ENCODE data around the gene CTNNBIP1. TPM values are rescaled to one million over a fixed set of nuclear protein-coding genes. Genes with fewer than 3 reads are reported as not detected.

The CTNNBIP1 gene
- total RNA-seq, 1 experiment from 2014 or later: 44.4 TPM

GRCh38 chr1:9878404-9878803 is 31.7 kb downstream of the CTNNBIP1 start:
- Mint-ChIP-seq H3K36me3 (ENCODE audit: insufficient read depth in 1 of 3, low read depth in 3 of 3) (peaks cover 3 to 7% (median 7%) of the 10 kb centered on the region in 3 experiments; a peak in 3 of 7 replicates), H3K4me3 (no peak overlapping the region), H3K27ac (peak overlapping the region in 1 of 3 experiments; percentile 4; a peak in 3 of 7 replicates), H3K27me3 (ENCODE audit: low read depth) (no peaks in the 10 kb centered on the region), H3K4me1 (peaks cover 9% of the 10 kb centered on the region in 2 experiments), H3K9me3 (no peaks in the 10 kb centered on the region)
- Histone ChIP-seq H3K56ac (ENCODE audit: insufficient read length, low read depth, low read length) (no peak overlapping the region), H2BK20ac (ENCODE audit: low read depth, low read length, poor library complexity, severe bottlenecking) (no peak overlapping the region), H3K9me3 (ENCODE audit: control insufficient read depth, low read depth, low read length) (no peaks in the 10 kb centered on the region), H2BK5ac (ENCODE audit: insufficient read length, low read length) (no peak overlapping the region), H3K23ac (ENCODE audit: insufficient read length, low read depth, low read length) (no peak overlapping the region), H3K23me2 (ENCODE audit: insufficient read length, low read depth, low read length, poor library complexity, severe bottlenecking) (no peaks in the 10 kb centered on the region), H3K27ac (ENCODE audit: insufficient read length, low read depth, low read length) (no peak overlapping the region), H3K79me1 (ENCODE audit: insufficient read depth, low read depth, low read length, poor library complexity, severe bottlenecking) (no peaks in the 10 kb centered on the region), H2BK12ac (ENCODE audit: insufficient read length, low read depth, low read length) (no peak overlapping the region), H3K4me2 (ENCODE audit: insufficient read depth, insufficient read length, low read length) (no peak overlapping the region), H2BK120ac (ENCODE audit: low read depth, low read length, poor library complexity, severe bottlenecking) (no peak overlapping the region), H3K27me3 (ENCODE audit: insufficient read depth, low read length) (no peaks in the 10 kb centered on the region), H2AK5ac (ENCODE audit: insufficient read length, low read length) (no peak overlapping the region), H3K18ac (ENCODE audit: insufficient read length, low read depth, low read length) (no peak overlapping the region), H4K91ac (ENCODE audit: insufficient read length, low read depth, low read length) (no peak overlapping the region), H4K5ac (ENCODE audit: insufficient read length, low read depth, low read length) (no peak overlapping the region), H3K9ac (ENCODE audit: extremely low read depth, insufficient read length, low read length) (no peak overlapping the region), H3K14ac (ENCODE audit: insufficient read depth, low read length) (no peak overlapping the region), H4K20me1 (ENCODE audit: control insufficient read depth, insufficient read depth, insufficient read length) (peaks cover 3% of the 10 kb centered on the region), H2BK15ac (ENCODE audit: low read depth, low read length) (no peak overlapping the region), H3K4me1 (ENCODE audit: insufficient read depth, low read length) (peaks cover 4% of the 10 kb centered on the region; the same call in 1 of the 2 replicates), H2AFZ (ENCODE audit: low read length) (no peak overlapping the region), H3K4ac (ENCODE audit: low read depth, low read length) (no peak overlapping the region), H3K79me2 (ENCODE audit: insufficient read depth, low read length) (no peaks in the 10 kb centered on the region), H4K8ac (replicated peaks; ENCODE audit: insufficient read length, low read depth, low read length) (no peak overlapping the region), H3T11ph (ENCODE audit: low read length) (no peak overlapping the region)
- no CpG with 5 or more reads among the region's 9 CpGs for WGBS (ENCODE audit: extremely low coverage, insufficient read length, low lambda C conversion rate)
- TF ChIP-seq CTCF (conservative IDR thresholded peaks at IDR 0.05): no peak
- DNase-seq: no peak
